ENCODE results near the gene EPHA5.

Gene EPHA5

DNA sequence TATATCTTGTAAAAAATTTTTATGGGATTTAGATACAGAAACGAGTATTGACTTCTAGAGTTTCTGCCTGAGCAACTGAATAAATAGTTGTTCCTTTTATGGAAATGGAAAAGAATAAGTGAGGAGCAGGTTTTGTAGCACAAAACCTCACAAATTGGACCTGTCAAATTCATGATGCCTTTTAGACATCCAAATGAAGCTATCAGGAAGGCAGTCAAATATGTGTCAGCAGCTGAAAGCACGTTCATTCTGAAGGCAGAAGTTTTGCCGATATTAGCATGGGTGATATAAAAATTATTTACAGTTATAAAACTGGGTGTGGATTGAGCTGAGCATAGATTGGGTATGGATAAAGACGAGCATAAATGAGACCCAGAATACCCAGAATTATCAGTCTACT, 374.0 kb downstream of the EPHA5 start:
- H3K27ac ChIP-seq (replicated peaks) = no peak overlapping the region
- no peaks in the 10 kb centered on the region for H3K27me3 ChIP-seq (ENCODE audit: insufficient read depth, poor library complexity, severe bottlenecking)
- no peak overlapping the region for H3K4me3 ChIP-seq (replicated peaks; ENCODE audit: insufficient read depth, low read length)
- TF ChIP-seq SPI1 (IDR thresholded peaks at IDR 0.05; ENCODE audit: borderline replicate concordance, low read depth) (no peak), POLR2AphosphoS5 (IDR thresholded peaks at IDR 0.05; ENCODE audit: low read depth) (no peak), GABPA (IDR thresholded peaks at IDR 0.05; ENCODE audit: low read depth) (no peak)
- TF ChIP-seq, protein P1, sequence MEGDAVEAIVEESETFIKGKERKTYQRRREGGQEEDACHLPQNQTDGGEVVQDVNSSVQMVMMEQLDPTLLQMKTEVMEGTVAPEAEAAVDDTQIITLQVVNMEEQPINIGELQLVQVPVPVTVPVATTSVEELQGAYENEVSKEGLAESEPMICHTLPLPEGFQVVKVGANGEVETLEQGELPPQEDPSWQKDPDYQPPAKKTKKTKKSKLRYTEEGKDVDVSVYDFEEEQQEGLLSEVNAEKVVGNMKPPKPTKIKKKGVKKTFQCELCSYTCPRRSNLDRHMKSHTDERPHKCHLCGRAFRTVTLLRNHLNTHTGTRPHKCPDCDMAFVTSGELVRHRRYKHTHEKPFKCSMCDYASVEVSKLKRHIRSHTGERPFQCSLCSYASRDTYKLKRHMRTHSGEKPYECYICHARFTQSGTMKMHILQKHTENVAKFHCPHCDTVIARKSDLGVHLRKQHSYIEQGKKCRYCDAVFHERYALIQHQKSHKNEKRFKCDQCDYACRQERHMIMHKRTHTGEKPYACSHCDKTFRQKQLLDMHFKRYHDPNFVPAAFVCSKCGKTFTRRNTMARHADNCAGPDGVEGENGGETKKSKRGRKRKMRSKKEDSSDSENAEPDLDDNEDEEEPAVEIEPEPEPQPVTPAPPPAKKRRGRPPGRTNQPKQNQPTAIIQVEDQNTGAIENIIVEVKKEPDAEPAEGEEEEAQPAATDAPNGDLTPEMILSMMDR (IDR thresholded peaks at IDR 0.05; ENCODE audit: insufficient read depth, low read length) = no peak
- TF ChIP-seq, protein P2, sequence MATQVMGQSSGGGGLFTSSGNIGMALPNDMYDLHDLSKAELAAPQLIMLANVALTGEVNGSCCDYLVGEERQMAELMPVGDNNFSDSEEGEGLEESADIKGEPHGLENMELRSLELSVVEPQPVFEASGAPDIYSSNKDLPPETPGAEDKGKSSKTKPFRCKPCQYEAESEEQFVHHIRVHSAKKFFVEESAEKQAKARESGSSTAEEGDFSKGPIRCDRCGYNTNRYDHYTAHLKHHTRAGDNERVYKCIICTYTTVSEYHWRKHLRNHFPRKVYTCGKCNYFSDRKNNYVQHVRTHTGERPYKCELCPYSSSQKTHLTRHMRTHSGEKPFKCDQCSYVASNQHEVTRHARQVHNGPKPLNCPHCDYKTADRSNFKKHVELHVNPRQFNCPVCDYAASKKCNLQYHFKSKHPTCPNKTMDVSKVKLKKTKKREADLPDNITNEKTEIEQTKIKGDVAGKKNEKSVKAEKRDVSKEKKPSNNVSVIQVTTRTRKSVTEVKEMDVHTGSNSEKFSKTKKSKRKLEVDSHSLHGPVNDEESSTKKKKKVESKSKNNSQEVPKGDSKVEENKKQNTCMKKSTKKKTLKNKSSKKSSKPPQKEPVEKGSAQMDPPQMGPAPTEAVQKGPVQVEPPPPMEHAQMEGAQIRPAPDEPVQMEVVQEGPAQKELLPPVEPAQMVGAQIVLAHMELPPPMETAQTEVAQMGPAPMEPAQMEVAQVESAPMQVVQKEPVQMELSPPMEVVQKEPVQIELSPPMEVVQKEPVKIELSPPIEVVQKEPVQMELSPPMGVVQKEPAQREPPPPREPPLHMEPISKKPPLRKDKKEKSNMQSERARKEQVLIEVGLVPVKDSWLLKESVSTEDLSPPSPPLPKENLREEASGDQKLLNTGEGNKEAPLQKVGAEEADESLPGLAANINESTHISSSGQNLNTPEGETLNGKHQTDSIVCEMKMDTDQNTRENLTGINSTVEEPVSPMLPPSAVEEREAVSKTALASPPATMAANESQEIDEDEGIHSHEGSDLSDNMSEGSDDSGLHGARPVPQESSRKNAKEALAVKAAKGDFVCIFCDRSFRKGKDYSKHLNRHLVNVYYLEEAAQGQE (IDR thresholded peaks at IDR 0.05; ENCODE audit: insufficient replicate concordance, low read depth) = no peak
- DNase-seq (ENCODE audit: low read depth in 1 of 2, low spot score in 1 of 2) = no peak

DNA sequence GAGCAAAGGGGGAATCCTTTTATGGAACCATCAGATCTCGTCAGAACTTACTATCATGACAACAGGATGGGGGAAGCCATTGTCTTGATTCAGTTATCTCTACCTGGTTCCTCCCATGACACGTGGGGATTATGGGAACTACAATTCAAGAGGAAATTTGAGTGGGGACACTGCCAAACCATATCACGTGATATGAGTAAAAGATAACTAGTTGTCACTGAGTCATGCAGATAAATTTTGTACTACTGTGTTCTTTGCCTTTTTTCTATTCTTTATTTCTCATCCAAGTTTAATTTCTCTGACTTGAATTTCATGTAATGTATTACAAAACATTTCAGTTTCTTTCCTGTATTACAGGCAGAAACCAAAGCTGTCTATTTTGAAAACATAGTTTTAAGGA, 383.2 kb downstream of the EPHA5 start:
- no peak for DNase-seq (ENCODE audit: low read depth in 1 of 2, low spot score in 1 of 2)
- H3K27ac ChIP-seq (replicated peaks) = no peak overlapping the region
- H3K27me3 ChIP-seq (ENCODE audit: insufficient read depth, poor library complexity, severe bottlenecking) = no peaks in the 10 kb centered on the region
- H3K4me3 ChIP-seq (replicated peaks; ENCODE audit: insufficient read depth, low read length) = no peak overlapping the region
- TF ChIP-seq SPI1 (IDR thresholded peaks at IDR 0.05; ENCODE audit: borderline replicate concordance, low read depth) (no peak), GABPA (IDR thresholded peaks at IDR 0.05; ENCODE audit: low read depth) (no peak), POLR2AphosphoS5 (IDR thresholded peaks at IDR 0.05; ENCODE audit: low read depth) (no peak)
- TF ChIP-seq, protein P1 (IDR thresholded peaks at IDR 0.05; ENCODE audit: insufficient read depth, low read length) = no peak
- TF ChIP-seq, protein P2 (IDR thresholded peaks at IDR 0.05; ENCODE audit: insufficient replicate concordance, low read depth) = no peak
